Measurements from ENCODE around the gene GALNT7. TPM values are rescaled to one million over a fixed set of nuclear protein-coding genes. Genes with fewer than 3 reads are reported as not detected.

Gene GALNT7
- total and polyA plus RNA-seq, 11 donors: 2.3 to 12.8 (median 6.0) TPM

GRCh38 chr4:173199553-173199952 is 30.9 kb downstream of the GALNT7 start:
- Histone ChIP-seq H3K4me3 (no peak overlapping the region), H3K36me3 (peaks cover 0 to 3% (median 0%) of the 10 kb centered on the region in 9 donors), H3K27ac (no peak overlapping the region), H3K27me3 (no peaks in the 10 kb centered on the region), H3K4me1 (peaks cover 0 to 12% (median 0%) of the 10 kb centered on the region in 12 donors), H3K9me3 (peaks cover 0 to 22% (median 5%) of the 10 kb centered on the region in 12 donors)
- intact Hi-C loops (cut with DNase I): no loop called here
- WGBS, 4 donors: 89 to 99% (median 97%) methylated on average over 4 of the region's 4 CpGs
- ATAC-seq: no peak
- TF ChIP-seq CTCF (IDR thresholded peaks at IDR 0.05) (no peak), POLR2A (IDR thresholded peaks at IDR 0.05) (no peak)
- DNase-seq: no peak

GRCh38 chr4:173200103-173200884 is 31.7 kb downstream of the GALNT7 start:
- WGBS, 4 donors: 78 to 91% (median 90%) methylated on average over 4 of the region's 4 CpGs
- no peak overlapping the region for H3K27ac ChIP-seq
- intact Hi-C loops (cut with DNase I): loop anchor here in 1 of 10 donors (10.0 kb wide), 1 partner anchor 65 kb away; no protein-coding TSS in a partner anchor
- H3K27me3 ChIP-seq: no peaks in the 10 kb centered on the region
- no peak for TF ChIP-seq POLR2A (IDR thresholded peaks at IDR 0.05)
- no peak for TF ChIP-seq CTCF (IDR thresholded peaks at IDR 0.05)
- H3K4me3 ChIP-seq: no peak overlapping the region
- peaks cover 0 to 5% (median 0%) of the 10 kb centered on the region in 12 donors for H3K4me1 ChIP-seq
- no peak for DNase-seq
- peaks cover 0 to 26% (median 5%) of the 10 kb centered on the region in 12 donors for H3K9me3 ChIP-seq
- peaks cover 0 to 3% (median 0%) of the 10 kb centered on the region in 9 donors for H3K36me3 ChIP-seq
- ATAC-seq: no peak

GRCh38 chr4:173202395-173202794 is 33.8 kb downstream of the GALNT7 start:
- no peaks in the 10 kb centered on the region for H3K27me3 ChIP-seq
- no peak for DNase-seq
- no peak overlapping the region for H3K4me3 ChIP-seq
- WGBS, 4 donors: 74 to 84% (median 81%) methylated on average over 3 of the region's 3 CpGs
- peaks cover 0 to 26% (median 5%) of the 10 kb centered on the region in 12 donors for H3K9me3 ChIP-seq
- H3K36me3 ChIP-seq: peaks cover 0 to 3% (median 0%) of the 10 kb centered on the region in 9 donors
- TF ChIP-seq CTCF (IDR thresholded peaks at IDR 0.05) (no peak), POLR2A (IDR thresholded peaks at IDR 0.05) (no peak)
- intact Hi-C loops (cut with DNase I): loop anchor here in 1 of 10 donors (10.0 kb wide), 1 partner anchor 68 kb away; no protein-coding TSS in a partner anchor
- no peak for ATAC-seq
- H3K4me1 ChIP-seq: no peaks in the 10 kb centered on the region
- no peak overlapping the region for H3K27ac ChIP-seq

- TF ChIP-seq POLR2A (IDR thresholded peaks at IDR 0.05) (no peak), CTCF (IDR thresholded peaks at IDR 0.05) (no peak)
- ATAC-seq (no peak), DNase-seq (no peak)
- H3K27me3 ChIP-seq: no peaks in the 10 kb centered on the region
- no peak overlapping the region for H3K27ac ChIP-seq
- peaks cover 0 to 3% (median 0%) of the 10 kb centered on the region in 9 donors for H3K36me3 ChIP-seq
- intact Hi-C loops (cut with DNase I): loop anchor here in 1 of 10 donors (10.0 kb wide), 1 partner anchor 71 kb away; no protein-coding TSS in a partner anchor
- no peak overlapping the region for H3K4me3 ChIP-seq
- no peaks in the 10 kb centered on the region for H3K4me1 ChIP-seq
- peaks cover 0 to 26% (median 5%) of the 10 kb centered on the region in 12 donors for H3K9me3 ChIP-seq
- 86 to 100% (median 96%) methylated on average over 1 to 2 of the region's 2 CpGs for WGBS, 4 donors
Measured at GRCh38 chr4:173205656-173206055, 37.0 kb downstream of the GALNT7 start.

All from heart left ventricle (tissue), 16 donors.